IMR-90 (cell line): ENCODE data around the gene KRTAP12-2. TPM values are rescaled to one million over a fixed set of nuclear protein-coding genes. Genes with fewer than 3 reads are reported as not detected.

Experiments used
- ATAC-seq: fragments of 200-7000 bp; cut with Tn5 transposase; 2 replicates; pipeline ENCODE4 v1.9.1; 2020; ENCODE audit warnings: low read depth, mild to moderate bottlenecking, moderate library complexity
- BruUV-seq: library from RNA; stranded (reverse); fragments of 400-500 nt; replicated peaks from 2 replicates; lab custom pipeline; 2021; lab: Mats Ljungman, UMichigan
- CTCF ChIA-PET: fragments of 300-600 bp; formaldehyde crosslinking; extraction: SDS; loops from one replicate; lab custom pipeline; 2021; ENCODE audit warnings: antibody characterized with exemption; lab: Yijun Ruan, JAX
- POLR2A ChIA-PET: fragments of 300-600 bp; sonication (Branson Sonifier 250); formaldehyde crosslinking; loops from one replicate; lab custom pipeline; 2022; ENCODE audit warnings: antibody characterized with exemption; ENCODE audit not compliant: unreplicated experiment; lab: Charles Lee
- DNase-seq: peaks from one replicate; pipeline ENCODE4 v3.0.0; 2013
- H2AFZ ChIP-seq: replicated peaks from 2 replicates; pipeline ENCODE3; 2013; ENCODE audit warnings: low read length, mild to moderate bottlenecking; ENCODE audit not compliant: poor library complexity
- H2AK5ac ChIP-seq: 2 replicates; pipeline ENCODE4 v1.6.1; 2013; ENCODE audit warnings: low read depth, low read length, inconsistent platforms
- H2AK9ac ChIP-seq: replicated peaks from 2 replicates; pipeline ENCODE3; 2013; ENCODE audit warnings: mild to moderate bottlenecking, low read depth, low read length, moderate library complexity; ENCODE audit not compliant: poor library complexity
- H2BK120ac ChIP-seq: 2 replicates; pipeline ENCODE4 v1.6.1; 2013; ENCODE audit warnings: low read depth, low read length, inconsistent platforms
- H2BK15ac ChIP-seq: 3 replicates; pipeline ENCODE4 v1.6.1; 2013; ENCODE audit warnings: low read depth, low read length, inconsistent platforms
- H2BK20ac ChIP-seq: 2 replicates; pipeline ENCODE4 v1.6.1; 2013; ENCODE audit warnings: low read depth, mild to moderate bottlenecking, inconsistent platforms, low read length, moderate library complexity
- H2BK5ac ChIP-seq: 2 replicates; pipeline ENCODE4 v1.6.1; 2013; ENCODE audit warnings: mild to moderate bottlenecking, low read depth, low read length, inconsistent platforms; ENCODE audit not compliant: poor library complexity, severe bottlenecking
- H3K14ac ChIP-seq: replicated peaks from 2 replicates; pipeline ENCODE4 v1.6.1; 2013; ENCODE audit warnings: low read depth, low read length, inconsistent platforms
- H3K18ac ChIP-seq: 2 replicates; pipeline ENCODE4 v1.6.1; 2013; ENCODE audit warnings: low read depth, low read length, control low read depth
- H3K23ac ChIP-seq: 2 replicates; pipeline ENCODE4 v1.6.1; 2013; ENCODE audit warnings: low read depth, low read length, inconsistent platforms
- H3K27ac ChIP-seq: 2 replicates; pipeline ENCODE4 v1.5.1; 2013; ENCODE audit warnings: mild to moderate bottlenecking, control low read depth, low read length; ENCODE audit not compliant: insufficient read depth
- H3K27me3 ChIP-seq: 2 replicates; pipeline ENCODE4 v1.6.1; 2013; ENCODE audit warnings: low read length; ENCODE audit not compliant: control insufficient read depth, insufficient read depth
- H3K36me3 ChIP-seq: 2 replicates; pipeline ENCODE4 v1.6.1; 2013; ENCODE audit warnings: low read length, mixed read lengths; ENCODE audit not compliant: control insufficient read depth, insufficient read depth
- H3K4ac ChIP-seq: 2 replicates; pipeline ENCODE4 v1.6.1; 2013; ENCODE audit warnings: low read depth, low read length, inconsistent platforms
- H3K4me1 ChIP-seq: 2 replicates; pipeline ENCODE4 v1.6.1; 2013; ENCODE audit warnings: low read length, mixed read lengths; ENCODE audit not compliant: control insufficient read depth, insufficient read depth
- H3K4me2 ChIP-seq: 2 replicates; pipeline ENCODE4 v1.6.1; 2013; ENCODE audit warnings: low read depth, mild to moderate bottlenecking, control low read depth, low read length, moderate library complexity
- H3K4me3 ChIP-seq: 2 replicates; pipeline ENCODE4 v1.5.1; 2013; ENCODE audit warnings: low read depth, mild to moderate bottlenecking, control low read depth, low read length, moderate library complexity; ENCODE audit not compliant: insufficient read depth
- H3K56ac ChIP-seq: 2 replicates; pipeline ENCODE4 v1.6.1; 2013; ENCODE audit warnings: low read length, inconsistent platforms; ENCODE audit not compliant: insufficient read depth; ENCODE audit errors: extremely low read depth
- H3K79me1 ChIP-seq, 2 experiments: 2 replicates each; pipeline ENCODE4 v1.6.1; 2013; ENCODE audit warnings: low read length in 2 of 2, inconsistent platforms in 1 of 2, low read depth in 1 of 2
- H3K9ac ChIP-seq: 2 replicates; pipeline ENCODE4 v1.6.1; 2013; ENCODE audit warnings: low read depth, low read length, control low read depth
- H3K9me1 ChIP-seq: 2 replicates; pipeline ENCODE4 v1.6.1; 2013; ENCODE audit warnings: low read length, inconsistent platforms; ENCODE audit not compliant: insufficient read depth
- H3K9me3 ChIP-seq: 2 replicates; pipeline ENCODE4 v1.6.1; 2013; ENCODE audit warnings: low read length; ENCODE audit not compliant: control insufficient read depth, insufficient read depth
- H4K20me1 ChIP-seq: 2 replicates; pipeline ENCODE4 v1.6.1; 2013; ENCODE audit warnings: low read length, inconsistent platforms; ENCODE audit not compliant: insufficient read depth
- H4K5ac ChIP-seq: 2 replicates; pipeline ENCODE4 v1.6.1; 2013; ENCODE audit warnings: mild to moderate bottlenecking, low read depth, low read length, control low read depth
- H4K8ac ChIP-seq, 2 experiments: 2 replicates each; pipeline ENCODE4 v1.6.1; 2013; ENCODE audit warnings: low read depth in 2 of 2, low read length in 2 of 2, control low read depth in 1 of 2, inconsistent platforms in 1 of 2
- H4K91ac ChIP-seq: 2 replicates; pipeline ENCODE4 v1.6.1; 2013; ENCODE audit warnings: low read depth, low read length, inconsistent platforms; ENCODE audit not compliant: insufficient read depth
- BHLHE40 ChIP-seq: fragments of 150-350 bp; IDR thresholded peaks from 2 replicates; pipeline ENCODE4 v1.6.1; 2016; ENCODE audit warnings: mild to moderate bottlenecking, low read depth, low read length
- CEBPB ChIP-seq: IDR thresholded peaks from 2 replicates; pipeline ENCODE4 v1.6.1; 2012; ENCODE audit warnings: low read depth, low read length, improper control_type of control experiment
- MAFK ChIP-seq: IDR thresholded peaks from 2 replicates; pipeline ENCODE4 v1.6.1; 2012; ENCODE audit warnings: low read depth, low read length, improper control_type of control experiment
- MXI1 ChIP-seq: IDR thresholded peaks from 2 replicates; pipeline ENCODE4 v1.6.1; 2012; ENCODE audit warnings: low read depth, mild to moderate bottlenecking, low read length, moderate library complexity, borderline replicate concordance
- RAD21 ChIP-seq: IDR thresholded peaks from 2 replicates; pipeline ENCODE4 v1.6.1; 2012; ENCODE audit warnings: low read length, improper control_type of control experiment
- RCOR1 ChIP-seq: IDR thresholded peaks from 2 replicates; pipeline ENCODE4 v1.6.1; 2012; ENCODE audit warnings: mild to moderate bottlenecking, low read length, improper control_type of control experiment; ENCODE audit not compliant: insufficient replicate concordance
- RFX5 ChIP-seq: IDR thresholded peaks from 2 replicates; pipeline ENCODE4 v1.8.0; 2012; ENCODE audit warnings: low read depth, mild to moderate bottlenecking, low read length, moderate library complexity
- WGBS, 2 experiments: methylation state at CpG; one replicate each; pipeline versions ENCODE4 v1.1.5 to v1.1.7; 2013; ENCODE audit warnings: missing lambda C conversion rate in 2 of 2; ENCODE audit not compliant: insufficient read length in 1 of 2; ENCODE audit errors: extremely low coverage in 2 of 2; 5-methylcytosine and 5-hydroxymethylcytosine counted together
- dilution Hi-C: fragments of 300-500 bp; cut with HindIII; formaldehyde crosslinking; loops from one replicate; pipeline ENCODE4 v1.14.3; 2018; ENCODE audit warnings: low sequenced_read_pairs; ENCODE audit not compliant: unreplicated experiment
- in situ Hi-C: fragments of 300-500 bp; cut with MboI; formaldehyde crosslinking; loops from 3 replicates; pipeline ENCODE4 v1.14.3; 2019; ENCODE audit warnings: low sequenced_read_pairs, inconsistent platforms, mixed read lengths
- intact Hi-C: fragments of 100-400 bp; cut with micrococcal nuclease; formaldehyde crosslinking; loops from 2 replicates; pipeline ENCODE4 v1.10.0; 2022
- polyA plus RNA-seq, 3 experiments: library from polyadenylated mRNA; depleted of rRNA; stranded (reverse); fragments of >200 nt; gene quantifications; 2 replicates each; pipeline ENCODE4 v1.2.3, GENCODE V29; 2012; ENCODE audit warnings: low replicate concordance in 1 of 3
- total RNA-seq: library from RNA; depleted of rRNA; stranded (reverse); fragments of >200 nt; gene quantifications from 2 replicates; pipeline ENCODE4 v1.2.3, GENCODE V29; 2012
- TF ChIP-seq, protein P1 (sequence below): fragments of 150-350 bp; IDR thresholded peaks from 2 replicates; pipeline ENCODE4 v1.6.1; 2016; ENCODE audit warnings: low read depth, mild to moderate bottlenecking, low read length, moderate library complexity, borderline replicate concordance
- TF ChIP-seq, protein P2 (sequence below): conservative IDR thresholded peaks from 2 replicates; pipeline ENCODE4 v1.5.1; 2012; ENCODE audit warnings: mild to moderate bottlenecking, low read depth, low read length, improper control_type of control experiment
- TF ChIP-seq, protein P3 (sequence below): fragments of 150-350 bp; IDR thresholded peaks from 2 replicates; pipeline ENCODE4 v1.6.1; 2017; ENCODE audit warnings: mild to moderate bottlenecking, antibody characterized with exemption, low read length, low read depth

The KRTAP12-2 gene
- total and polyA plus RNA-seq, 2 of the 4 experiments (the other 2 are of a cell fraction), result not detected

DNA sequence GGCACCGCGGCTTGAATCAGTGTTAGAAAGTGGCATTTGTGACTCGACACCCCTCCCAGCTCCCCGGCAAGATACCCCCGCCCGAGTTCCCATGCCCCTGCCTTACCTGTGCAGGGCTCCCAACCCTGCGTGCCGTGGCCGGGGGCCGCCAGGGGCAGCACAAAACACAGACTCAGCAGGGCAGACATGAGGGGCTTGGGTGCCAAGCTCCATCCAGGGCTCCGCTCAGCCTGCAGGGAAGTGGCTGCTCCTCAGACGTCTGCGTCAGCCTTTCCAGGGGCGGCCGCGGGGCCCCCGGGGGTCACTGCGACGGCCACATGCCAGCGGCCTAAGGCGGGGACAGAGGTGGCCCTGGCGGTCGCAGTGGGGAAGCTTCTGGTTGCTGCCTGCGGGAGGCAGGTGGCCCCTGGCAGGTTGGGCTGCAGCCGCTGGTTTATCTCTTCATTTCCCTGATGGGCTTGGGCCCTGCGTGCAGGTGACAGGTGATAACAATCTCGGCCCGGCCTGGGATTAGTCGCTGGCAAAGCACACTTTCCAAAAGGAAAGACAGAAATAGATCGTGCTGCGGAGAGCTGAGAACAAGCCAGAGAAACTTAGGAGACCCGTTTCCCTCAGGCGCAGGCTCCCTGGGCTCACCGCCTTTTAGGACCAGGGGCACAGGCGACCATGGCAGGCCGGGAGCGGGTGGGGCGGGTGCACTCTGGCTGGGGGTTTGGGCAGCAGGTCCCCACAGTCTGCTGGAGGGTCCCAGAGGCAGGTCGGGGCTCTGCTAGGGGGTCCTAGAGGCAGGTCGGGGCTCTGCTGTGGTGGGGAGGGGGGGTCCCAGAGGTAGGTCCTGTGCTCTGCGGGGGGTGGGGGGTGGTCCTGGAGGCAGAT, 44.8 kb upstream of the KRTAP12-2 start, which contains the start of gene TSPEAR:
TSPEAR (minus strand) TSS at position 246 of the 876 bp plus-strand sequence; CDS start at position 188, 58 bp downstream.
- H3K4me2 ChIP-seq, result no peak within 1 kb of the TSS

More for the DNA sequence above, 44.8 kb upstream of the KRTAP12-2 start, which contains the start of gene TSPEAR:
- intact Hi-C loops, result loop anchor here (10.0 kb wide), 1 partner anchor 57 kb away; the partner anchor contains the start of genes KRTAP12-3 and KRTAP12-4
- DNase-seq, result no peak
- H2BK20ac ChIP-seq, result no peak within 1 kb of the TSS
- ChIA-PET POLR2A (no interaction called here), CTCF (no interaction called here)
- TF ChIP-seq, protein P1, sequence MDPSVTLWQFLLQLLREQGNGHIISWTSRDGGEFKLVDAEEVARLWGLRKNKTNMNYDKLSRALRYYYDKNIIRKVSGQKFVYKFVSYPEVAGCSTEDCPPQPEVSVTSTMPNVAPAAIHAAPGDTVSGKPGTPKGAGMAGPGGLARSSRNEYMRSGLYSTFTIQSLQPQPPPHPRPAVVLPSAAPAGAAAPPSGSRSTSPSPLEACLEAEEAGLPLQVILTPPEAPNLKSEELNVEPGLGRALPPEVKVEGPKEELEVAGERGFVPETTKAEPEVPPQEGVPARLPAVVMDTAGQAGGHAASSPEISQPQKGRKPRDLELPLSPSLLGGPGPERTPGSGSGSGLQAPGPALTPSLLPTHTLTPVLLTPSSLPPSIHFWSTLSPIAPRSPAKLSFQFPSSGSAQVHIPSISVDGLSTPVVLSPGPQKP, result no peak
- TF ChIP-seq, protein P2, sequence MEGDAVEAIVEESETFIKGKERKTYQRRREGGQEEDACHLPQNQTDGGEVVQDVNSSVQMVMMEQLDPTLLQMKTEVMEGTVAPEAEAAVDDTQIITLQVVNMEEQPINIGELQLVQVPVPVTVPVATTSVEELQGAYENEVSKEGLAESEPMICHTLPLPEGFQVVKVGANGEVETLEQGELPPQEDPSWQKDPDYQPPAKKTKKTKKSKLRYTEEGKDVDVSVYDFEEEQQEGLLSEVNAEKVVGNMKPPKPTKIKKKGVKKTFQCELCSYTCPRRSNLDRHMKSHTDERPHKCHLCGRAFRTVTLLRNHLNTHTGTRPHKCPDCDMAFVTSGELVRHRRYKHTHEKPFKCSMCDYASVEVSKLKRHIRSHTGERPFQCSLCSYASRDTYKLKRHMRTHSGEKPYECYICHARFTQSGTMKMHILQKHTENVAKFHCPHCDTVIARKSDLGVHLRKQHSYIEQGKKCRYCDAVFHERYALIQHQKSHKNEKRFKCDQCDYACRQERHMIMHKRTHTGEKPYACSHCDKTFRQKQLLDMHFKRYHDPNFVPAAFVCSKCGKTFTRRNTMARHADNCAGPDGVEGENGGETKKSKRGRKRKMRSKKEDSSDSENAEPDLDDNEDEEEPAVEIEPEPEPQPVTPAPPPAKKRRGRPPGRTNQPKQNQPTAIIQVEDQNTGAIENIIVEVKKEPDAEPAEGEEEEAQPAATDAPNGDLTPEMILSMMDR, result no peak
- no peak for TF ChIP-seq MAFK
- TF ChIP-seq RAD21, result no peak
- TF ChIP-seq CEBPB, result no peak
- no peak for TF ChIP-seq BHLHE40
- TF ChIP-seq, protein P3, sequence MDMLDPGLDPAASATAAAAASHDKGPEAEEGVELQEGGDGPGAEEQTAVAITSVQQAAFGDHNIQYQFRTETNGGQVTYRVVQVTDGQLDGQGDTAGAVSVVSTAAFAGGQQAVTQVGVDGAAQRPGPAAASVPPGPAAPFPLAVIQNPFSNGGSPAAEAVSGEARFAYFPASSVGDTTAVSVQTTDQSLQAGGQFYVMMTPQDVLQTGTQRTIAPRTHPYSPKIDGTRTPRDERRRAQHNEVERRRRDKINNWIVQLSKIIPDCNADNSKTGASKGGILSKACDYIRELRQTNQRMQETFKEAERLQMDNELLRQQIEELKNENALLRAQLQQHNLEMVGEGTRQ, result no peak
- no peak for TF ChIP-seq RFX5
- no peak for TF ChIP-seq RCOR1
- TF ChIP-seq MXI1, result no peak
- H4K91ac ChIP-seq, result no peak within 1 kb of the TSS
- H2BK5ac ChIP-seq, result no peak within 1 kb of the TSS
- H3K56ac ChIP-seq, result no peak within 1 kb of the TSS
- no peak within 1 kb of the TSS for H3K27ac ChIP-seq
- no peak for ATAC-seq
- H3K36me3 ChIP-seq, result no peaks in the 10 kb centered on the region
- peaks cover 80% of the 10 kb centered on the region for H3K27me3 ChIP-seq
- no peak within 1 kb of the TSS for H3K23ac ChIP-seq
- dilution Hi-C loops, result no loop called here
- H2AK9ac ChIP-seq, result no peak within 1 kb of the TSS
- no peak within 1 kb of the TSS for H3K14ac ChIP-seq
- no peak within 1 kb of the TSS for H2BK15ac ChIP-seq
- WGBS, 2 experiments, result 3% methylated on average over 21 of the region's 41 CpGs; no CpG with 5 or more reads in 1 of the 2 experiments
- H2BK120ac ChIP-seq, result no peak within 1 kb of the TSS
- peaks cover 1% of the 10 kb centered on the region; the same call in 1 of the 2 replicates for H3K4me1 ChIP-seq
- H4K8ac ChIP-seq, result no peak within 1 kb of the TSS
- in situ Hi-C loops, result no loop called here
- no peak within 1 kb of the TSS for H3K4me3 ChIP-seq
- no peak within 1 kb of the TSS for H3K18ac ChIP-seq
- no peaks in the 10 kb centered on the region for H3K9me3 ChIP-seq
- no peak within 1 kb of the TSS for H3K4ac ChIP-seq
- no peaks in the 10 kb centered on the region for H3K79me1 ChIP-seq
- H4K5ac ChIP-seq, result no peak within 1 kb of the TSS
- H2AFZ ChIP-seq, result no peak within 1 kb of the TSS
- H2AK5ac ChIP-seq, result no peak within 1 kb of the TSS
- no TSS peak for BruUV-seq
- H4K20me1 ChIP-seq, result no peaks in the 10 kb centered on the region
- no peak within 1 kb of the TSS for H3K9ac ChIP-seq
- no peaks in the 10 kb centered on the region for H3K9me1 ChIP-seq
